Omental fat pad (tissue), 4 donors: ENCODE data around the gene THSD8. TPM values are rescaled to one million over a fixed set of nuclear protein-coding genes. Genes with fewer than 3 reads are reported as not detected.

Source experiments
- ATAC-seq: fragments of 150-250 bp; one replicate; pipeline ENCODE4 v1.9.1; 2016; ENCODE audit warnings: mild to moderate bottlenecking, moderate library complexity; ENCODE audit not compliant: low FRiP score
- DNase-seq: peaks from one replicate; pipeline ENCODE4 v3.0.0-alpha.2; 2019; ENCODE audit warnings: low spot score
- total RNA-seq, 4 donors: library from RNA; depleted of rRNA; stranded (reverse); fragments of >200 nt; gene quantifications; one replicate each; pipeline ENCODE4 v1.1.0, GENCODE V29; 2016
- TF ChIP-seq, protein P1 (sequence below), 3 donors: fragments of 450-650 bp; IDR thresholded peaks; one replicate each; pipeline ENCODE4 v1.5.1; 2016 to 2017; ENCODE audit warnings: antibody characterized with exemption in 3 of 3, mild to moderate bottlenecking in 3 of 3, moderate library complexity in 2 of 3

THSD8 gene
- total RNA-seq, result not detected

DNA sequence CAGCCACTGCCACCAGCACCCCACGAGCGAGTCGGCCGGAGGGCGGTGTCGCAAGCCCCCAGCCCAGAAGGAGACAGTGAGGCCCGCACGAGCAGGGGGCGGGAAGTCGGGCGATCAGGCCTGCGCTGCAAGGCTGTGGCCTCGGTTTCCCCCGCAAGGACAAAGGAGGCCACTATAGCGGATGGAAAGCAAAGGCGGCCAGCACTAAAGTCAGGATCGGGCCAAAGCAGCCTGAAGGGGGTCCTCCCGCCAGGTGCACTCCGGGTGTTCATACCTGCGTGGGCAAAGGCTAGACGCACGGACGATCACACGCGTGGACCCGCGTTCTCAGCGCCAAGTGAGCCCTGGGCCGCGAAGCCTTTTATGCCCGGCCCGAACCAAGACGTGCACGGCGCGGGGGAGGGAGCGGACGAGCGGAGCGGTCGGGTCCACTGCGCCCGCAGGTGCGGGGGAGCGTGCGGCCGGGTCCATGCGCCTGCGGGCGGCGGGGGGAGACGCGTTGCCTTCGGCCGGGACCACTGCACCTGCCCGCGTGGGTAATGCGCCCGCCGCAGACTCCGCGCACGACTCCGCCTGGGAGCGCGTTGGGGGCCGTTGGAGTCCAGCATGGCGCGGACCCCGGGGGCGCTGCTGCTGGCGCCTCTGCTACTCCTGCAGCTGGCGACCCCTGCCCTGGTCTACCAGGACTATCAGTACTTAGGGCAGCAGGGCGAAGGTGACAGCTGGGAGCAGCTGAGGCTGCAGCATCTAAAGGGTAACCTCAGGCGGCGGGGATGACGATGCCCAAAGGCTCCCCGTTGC, at the start of gene THSD8, which contains the start of gene PRDX2:
Gene THSD8 (plus strand): TSS at position 604 of the 801 bp plus-strand sequence. CDS start 3 bp downstream, at position 607.
Gene PRDX2 (minus strand): TSS at position 335 of the 801 bp plus-strand sequence. CDS start 539 bp downstream, outside the sequence.
- TF ChIP-seq, protein P1, sequence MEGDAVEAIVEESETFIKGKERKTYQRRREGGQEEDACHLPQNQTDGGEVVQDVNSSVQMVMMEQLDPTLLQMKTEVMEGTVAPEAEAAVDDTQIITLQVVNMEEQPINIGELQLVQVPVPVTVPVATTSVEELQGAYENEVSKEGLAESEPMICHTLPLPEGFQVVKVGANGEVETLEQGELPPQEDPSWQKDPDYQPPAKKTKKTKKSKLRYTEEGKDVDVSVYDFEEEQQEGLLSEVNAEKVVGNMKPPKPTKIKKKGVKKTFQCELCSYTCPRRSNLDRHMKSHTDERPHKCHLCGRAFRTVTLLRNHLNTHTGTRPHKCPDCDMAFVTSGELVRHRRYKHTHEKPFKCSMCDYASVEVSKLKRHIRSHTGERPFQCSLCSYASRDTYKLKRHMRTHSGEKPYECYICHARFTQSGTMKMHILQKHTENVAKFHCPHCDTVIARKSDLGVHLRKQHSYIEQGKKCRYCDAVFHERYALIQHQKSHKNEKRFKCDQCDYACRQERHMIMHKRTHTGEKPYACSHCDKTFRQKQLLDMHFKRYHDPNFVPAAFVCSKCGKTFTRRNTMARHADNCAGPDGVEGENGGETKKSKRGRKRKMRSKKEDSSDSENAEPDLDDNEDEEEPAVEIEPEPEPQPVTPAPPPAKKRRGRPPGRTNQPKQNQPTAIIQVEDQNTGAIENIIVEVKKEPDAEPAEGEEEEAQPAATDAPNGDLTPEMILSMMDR (IDR thresholded peaks at IDR 0.05), result no peak
- DNase-seq (no peak), ATAC-seq (peak; percentile 70)

DNA sequence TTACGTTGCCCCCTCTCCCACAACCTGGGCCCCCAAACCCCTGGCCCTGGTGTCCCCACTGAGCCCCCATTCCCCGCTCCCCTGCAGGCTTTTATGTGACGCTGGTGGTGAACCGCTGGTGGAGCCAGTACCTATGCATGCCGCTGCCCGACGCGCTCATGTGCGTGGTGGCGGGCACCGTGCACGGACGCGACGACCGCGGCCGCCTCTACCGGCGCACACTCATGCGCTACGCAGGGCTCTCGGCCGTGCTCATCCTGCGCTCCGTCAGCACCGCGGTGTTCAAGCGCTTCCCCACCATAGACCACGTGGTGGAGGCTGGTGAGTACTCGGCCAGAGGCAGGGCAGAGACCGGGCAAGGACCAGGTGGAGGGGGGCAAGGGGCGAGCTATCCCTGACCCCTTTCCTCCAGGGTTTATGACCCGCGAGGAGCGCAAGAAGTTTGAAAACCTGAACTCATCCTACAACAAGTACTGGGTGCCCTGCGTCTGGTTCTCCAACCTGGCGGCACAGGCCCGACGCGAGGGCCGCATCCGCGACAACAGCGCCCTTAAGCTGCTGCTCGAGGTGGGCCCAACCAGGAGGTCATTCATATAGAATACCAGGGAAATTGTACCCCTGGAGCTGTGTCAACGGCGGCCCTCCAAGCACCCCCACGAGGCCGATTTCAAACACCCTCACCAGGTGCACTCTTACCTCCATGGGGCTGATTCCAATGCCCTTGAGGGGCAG, 47.2 kb upstream of the THSD8 start:
- DNase-seq (no peak), ATAC-seq (no peak)
- TF ChIP-seq, protein P1 (IDR thresholded peaks at IDR 0.05), result no peak

- TF ChIP-seq, protein P1 (IDR thresholded peaks at IDR 0.05), result no peak
- ATAC-seq, result no peak
- no peak for DNase-seq
Observed at GRCh38 chr19:12756150-12756883, 45.6 kb upstream of the THSD8 start.

- TF ChIP-seq, protein P1 (IDR thresholded peaks at IDR 0.05), result peak in 2 of 3 donors; percentile 36 to 55
- ATAC-seq, result peak; percentile 67
- DNase-seq, result peak; percentile 35
Observed at GRCh38 chr19:12757544-12758274, 44.2 kb upstream of the THSD8 start.

GRCh38 chr19:12759686-12760085, 42.2 kb upstream of the THSD8 start:
- ATAC-seq (no peak), DNase-seq (no peak)
- TF ChIP-seq, protein P1 (IDR thresholded peaks at IDR 0.05), result no peak

DNA sequence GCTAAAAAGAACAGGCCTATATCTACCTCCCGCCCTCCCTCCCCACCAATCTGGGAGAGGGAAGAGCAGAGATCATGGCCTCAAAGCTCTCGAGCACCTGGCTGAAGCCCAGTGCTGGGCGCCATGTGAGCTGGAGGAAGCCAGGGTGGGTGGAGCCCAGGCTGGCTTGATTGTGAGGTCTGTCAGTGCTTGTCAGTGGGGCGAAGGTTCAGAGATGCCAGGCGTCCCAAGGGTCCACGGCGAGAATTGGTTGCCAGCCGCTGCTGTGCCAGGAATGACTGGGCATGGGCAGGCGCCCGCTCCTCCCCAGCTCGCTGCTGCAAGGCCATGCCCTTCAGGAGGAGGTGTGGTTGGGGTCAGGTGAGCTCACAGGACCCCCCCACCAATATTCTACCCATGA, 38.8 kb upstream of the THSD8 start:
- DNase-seq (no peak), ATAC-seq (no peak)
- TF ChIP-seq, protein P1 (IDR thresholded peaks at IDR 0.05), result no peak
